Cardiac fibroblast (primary cell): ENCODE data around the gene TEKT2.
A peak's percentile ranks its signal among the peaks of the same experiment; 100 is the strongest.

Source experiments
- DNase-seq, 2 donors: peaks; one replicate each; pipeline versions ENCODE4 v3.0.0 to v3.0.0-alpha.2; 2010; ENCODE audit warnings: low read depth in 2 of 2
- H3K4me3 ChIP-seq, 2 donors: replicated peaks in 1 of 2; 1 replicate in 1 of 2; 2 replicates in 1 of 2; pipeline ENCODE4 v1.5.1; 2011; ENCODE audit warnings: low read depth in 2 of 2, low read length in 2 of 2, mild to moderate bottlenecking in 2 of 2, moderate library complexity in 1 of 2
- TF ChIP-seq, protein P1 (sequence below): IDR thresholded peaks from one replicate; pipeline ENCODE4 v1.5.1; 2011; ENCODE audit warnings: low read depth, mild to moderate bottlenecking, low read length, inconsistent platforms

The TEKT2 gene

GRCh38 chr1:36095760-36096405, 12.0 kb downstream of the TEKT2 start:
- TF ChIP-seq, protein P1, sequence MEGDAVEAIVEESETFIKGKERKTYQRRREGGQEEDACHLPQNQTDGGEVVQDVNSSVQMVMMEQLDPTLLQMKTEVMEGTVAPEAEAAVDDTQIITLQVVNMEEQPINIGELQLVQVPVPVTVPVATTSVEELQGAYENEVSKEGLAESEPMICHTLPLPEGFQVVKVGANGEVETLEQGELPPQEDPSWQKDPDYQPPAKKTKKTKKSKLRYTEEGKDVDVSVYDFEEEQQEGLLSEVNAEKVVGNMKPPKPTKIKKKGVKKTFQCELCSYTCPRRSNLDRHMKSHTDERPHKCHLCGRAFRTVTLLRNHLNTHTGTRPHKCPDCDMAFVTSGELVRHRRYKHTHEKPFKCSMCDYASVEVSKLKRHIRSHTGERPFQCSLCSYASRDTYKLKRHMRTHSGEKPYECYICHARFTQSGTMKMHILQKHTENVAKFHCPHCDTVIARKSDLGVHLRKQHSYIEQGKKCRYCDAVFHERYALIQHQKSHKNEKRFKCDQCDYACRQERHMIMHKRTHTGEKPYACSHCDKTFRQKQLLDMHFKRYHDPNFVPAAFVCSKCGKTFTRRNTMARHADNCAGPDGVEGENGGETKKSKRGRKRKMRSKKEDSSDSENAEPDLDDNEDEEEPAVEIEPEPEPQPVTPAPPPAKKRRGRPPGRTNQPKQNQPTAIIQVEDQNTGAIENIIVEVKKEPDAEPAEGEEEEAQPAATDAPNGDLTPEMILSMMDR, result no peak
- no peak overlapping the region for H3K4me3 ChIP-seq
- DNase-seq, result peak in 1 of 2 donors; percentile 30

DNA sequence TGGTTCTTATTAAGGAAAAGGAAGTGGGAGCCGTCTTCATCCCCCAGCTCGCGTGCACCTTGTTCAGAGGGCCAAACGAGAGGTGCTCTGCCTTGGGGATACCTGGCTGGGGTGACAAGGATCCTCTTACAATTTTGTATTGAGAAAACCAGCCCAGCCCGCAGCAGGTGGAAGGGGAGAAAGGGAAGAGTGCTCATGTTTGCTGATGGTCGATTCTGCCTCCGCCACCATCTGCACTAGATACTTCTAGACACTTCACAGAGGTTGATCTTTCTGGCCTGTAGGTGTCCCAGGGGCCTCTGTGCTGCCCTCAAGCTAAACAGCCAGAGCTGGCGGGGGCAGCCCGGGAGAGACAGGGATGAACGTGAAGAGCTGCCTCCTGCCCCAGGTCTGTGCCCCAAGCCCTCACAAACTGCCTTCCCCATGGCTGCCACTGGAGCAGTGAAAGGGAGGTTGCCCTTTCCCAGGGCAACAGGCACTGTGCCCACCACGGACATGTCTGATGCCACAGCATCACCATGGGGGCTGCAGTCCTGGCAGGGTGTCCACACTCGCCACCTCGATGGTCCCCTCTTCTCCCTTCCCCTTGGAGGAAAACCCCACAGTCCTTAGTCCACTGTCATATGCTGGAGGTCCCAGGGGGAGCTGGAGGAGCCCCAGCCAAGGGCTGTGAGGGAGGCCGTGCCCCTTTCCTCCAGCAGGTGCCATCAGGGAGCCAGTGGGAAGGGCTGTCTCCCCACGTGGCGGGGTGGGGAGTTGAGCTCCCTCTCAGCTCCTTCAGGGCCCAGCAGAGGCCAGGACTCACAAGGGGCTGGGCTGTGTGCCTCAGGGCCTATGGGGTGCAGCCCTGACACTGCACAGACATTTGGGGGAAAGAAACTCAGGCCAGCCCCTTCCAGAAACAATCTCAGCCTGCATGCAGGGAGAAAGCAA, 12.9 kb downstream of the TEKT2 start:
- DNase-seq, result no peak
- no peak overlapping the region for H3K4me3 ChIP-seq
- TF ChIP-seq, protein P1, result peak; percentile 21

- H3K4me3 ChIP-seq, result no peak overlapping the region
- no peak for DNase-seq
- TF ChIP-seq, protein P1, result no peak
Observed at GRCh38 chr1:36097693-36098585, 14.0 kb downstream of the TEKT2 start.

DNA sequence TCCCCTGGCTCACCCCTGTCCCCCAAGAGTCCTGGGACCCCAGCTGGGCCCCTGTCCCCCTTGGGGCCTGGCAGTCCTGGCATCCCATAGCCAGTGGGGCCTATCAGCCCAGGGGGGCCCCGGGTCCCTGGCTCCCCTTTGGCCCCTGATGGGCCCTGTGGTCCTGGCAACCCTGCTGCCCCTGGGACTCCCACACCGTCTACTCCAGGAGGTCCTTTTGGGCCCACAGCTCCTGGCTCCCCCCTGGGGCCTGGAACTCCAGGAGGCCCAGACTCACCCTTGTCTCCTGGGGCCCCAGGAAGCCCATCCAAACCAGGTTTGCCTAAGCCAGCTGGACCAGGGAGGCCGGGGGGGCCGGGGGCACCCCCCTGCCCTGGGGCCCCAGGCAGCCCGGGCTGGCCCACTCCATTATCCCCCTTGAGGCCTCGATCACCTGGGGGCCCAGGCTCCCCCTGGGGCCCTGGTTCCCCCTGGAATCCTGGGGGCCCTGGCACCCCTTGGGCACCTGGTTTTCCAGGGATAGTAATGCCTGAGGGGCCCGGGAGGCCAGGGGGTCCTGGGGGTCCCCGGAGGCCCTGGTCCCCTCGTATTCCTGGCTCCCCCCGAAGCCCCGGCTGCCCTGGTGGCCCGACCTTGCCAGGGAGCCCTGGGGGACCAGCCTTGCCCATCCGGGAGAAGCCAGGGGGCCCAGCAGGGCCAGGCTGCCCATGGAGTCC, 14.9 kb downstream of the TEKT2 start:
- TF ChIP-seq, protein P1, result no peak
- DNase-seq, result no peak
- H3K4me3 ChIP-seq, result no peak overlapping the region

- DNase-seq, result peak; percentile 78 to 80
- TF ChIP-seq, protein P1, result peak; percentile 86
- H3K4me3 ChIP-seq, result no peak overlapping the region
Observed at GRCh38 chr1:36099681-36100341, 15.9 kb downstream of the TEKT2 start.
